Small intestine (tissue), 7 donors: ENCODE data around the gene TTYH1. TPM values are rescaled to one million over a fixed set of nuclear protein-coding genes. Genes with fewer than 3 reads are reported as not detected.

Experiments
- DNase-seq, 2 donors: peaks; one replicate each; pipeline versions ENCODE4 v3.0.0 to v3.0.0-alpha.2; 2013
- FAIRE-seq: peaks from 2 replicates; lab custom pipeline; 2012; peaks lifted over from hg19 to GRCh38; lab: Jason Lieb, UNC
- H3K27ac ChIP-seq, 3 donors: one replicate each; pipeline ENCODE4 v1.5.1; 2013; ENCODE audit warnings: low read length in 2 of 3, mild to moderate bottlenecking in 2 of 3, control low read depth in 1 of 3, inconsistent platforms in 1 of 3, low read depth in 1 of 3, moderate library complexity in 1 of 3
- H3K27me3 ChIP-seq, 3 donors: one replicate each; pipeline ENCODE4 v1.6.1; 2013; ENCODE audit warnings: low read length in 3 of 3, inconsistent platforms in 1 of 3; ENCODE audit not compliant: control insufficient read depth in 3 of 3, insufficient read depth in 3 of 3
- H3K36me3 ChIP-seq, 3 donors: one replicate each; pipeline ENCODE4 v1.6.1; 2013; ENCODE audit warnings: low read length in 3 of 3, inconsistent platforms in 1 of 3, low read depth in 1 of 3, mild to moderate bottlenecking in 1 of 3, moderate library complexity in 1 of 3; ENCODE audit not compliant: control insufficient read depth in 3 of 3, insufficient read depth in 2 of 3
- H3K4me1 ChIP-seq, 3 donors: one replicate each; pipeline ENCODE4 v1.6.1; 2013; ENCODE audit warnings: low read length in 2 of 3, inconsistent platforms in 1 of 3, low read depth in 1 of 3, mild to moderate bottlenecking in 1 of 3, moderate library complexity in 1 of 3; ENCODE audit not compliant: control insufficient read depth in 3 of 3, insufficient read depth in 2 of 3
- H3K4me3 ChIP-seq, 3 donors: one replicate each; pipeline ENCODE4 v1.5.1; 2013; ENCODE audit warnings: low read length in 3 of 3, control low read depth in 1 of 3, inconsistent platforms in 1 of 3, low read depth in 1 of 3, mild to moderate bottlenecking in 1 of 3, moderate library complexity in 1 of 3
- H3K9me3 ChIP-seq, 2 donors: one replicate each; pipeline ENCODE4 v1.6.1; 2013; ENCODE audit warnings: low read depth in 1 of 2, low read length in 1 of 2; ENCODE audit not compliant: control insufficient read depth in 2 of 2, insufficient read depth in 1 of 2
- WGBS, 3 donors: extraction: QIAGEN DNeasy Blood & Tissue Kit; methylation state at CpG; one replicate each; pipeline ENCODE4 v1.1.7; 2013; 5-methylcytosine and 5-hydroxymethylcytosine counted together
- polyA plus RNA-seq, 4 donors: library from polyadenylated mRNA; stranded (reverse) in 3 of 4; unstranded in 1 of 4; fragments of 200-250 nt in 3 of 4; fragments of 120-200 nt in 1 of 4; gene quantifications; one replicate each; pipeline versions ENCODE4 v1.2.1 to v1.2.3, GENCODE V29; 2013
- donor health status: healthy with polysubstance abuse.
- donor health status: control.
- donor health status: control.
- donor health status: Bipolar disorder and iron deficiency.
- donor health status: healthy.

Gene TTYH1
- polyA plus RNA-seq, 4 donors, result 1.5 to 10.1 TPM; not detected in 2

- 92 to 94% (median 93%) methylated on average over 31 to 33 of the region's 33 CpGs for WGBS, 3 donors
- Histone ChIP-seq H3K36me3 (peaks cover 32 to 93% (median 74%) of the 10 kb centered on the region in 3 donors), H3K4me1 (peaks cover 0 to 9% (median 3%) of the 10 kb centered on the region in 3 donors), H3K27ac (no peak overlapping the region), H3K27me3 (no peaks in the 10 kb centered on the region), H3K9me3 (no peaks in the 10 kb centered on the region), H3K4me3 (no peak overlapping the region)
- FAIRE-seq, result no peak
- DNase-seq, result no peak
These were observed 39.8 kb downstream of the TTYH1 start for GRCh38 chr19:54454781-54455675.

- H3K36me3 ChIP-seq, result peaks cover 36 to 96% (median 77%) of the 10 kb centered on the region in 3 donors
- H3K27ac ChIP-seq, result no peak overlapping the region
- H3K4me3 ChIP-seq, result no peak overlapping the region
- H3K9me3 ChIP-seq, result no peaks in the 10 kb centered on the region
- H3K4me1 ChIP-seq, result peaks cover 0 to 7% (median under 1%) of the 10 kb centered on the region in 3 donors
- DNase-seq (no peak), FAIRE-seq (no peak)
- H3K27me3 ChIP-seq, result no peaks in the 10 kb centered on the region
- 90 to 95% (median 93%) methylated on average over 35 to 40 of the region's 40 CpGs for WGBS, 3 donors
These were observed 40.6 kb downstream of the TTYH1 start for GRCh38 chr19:54455786-54456422.

DNA sequence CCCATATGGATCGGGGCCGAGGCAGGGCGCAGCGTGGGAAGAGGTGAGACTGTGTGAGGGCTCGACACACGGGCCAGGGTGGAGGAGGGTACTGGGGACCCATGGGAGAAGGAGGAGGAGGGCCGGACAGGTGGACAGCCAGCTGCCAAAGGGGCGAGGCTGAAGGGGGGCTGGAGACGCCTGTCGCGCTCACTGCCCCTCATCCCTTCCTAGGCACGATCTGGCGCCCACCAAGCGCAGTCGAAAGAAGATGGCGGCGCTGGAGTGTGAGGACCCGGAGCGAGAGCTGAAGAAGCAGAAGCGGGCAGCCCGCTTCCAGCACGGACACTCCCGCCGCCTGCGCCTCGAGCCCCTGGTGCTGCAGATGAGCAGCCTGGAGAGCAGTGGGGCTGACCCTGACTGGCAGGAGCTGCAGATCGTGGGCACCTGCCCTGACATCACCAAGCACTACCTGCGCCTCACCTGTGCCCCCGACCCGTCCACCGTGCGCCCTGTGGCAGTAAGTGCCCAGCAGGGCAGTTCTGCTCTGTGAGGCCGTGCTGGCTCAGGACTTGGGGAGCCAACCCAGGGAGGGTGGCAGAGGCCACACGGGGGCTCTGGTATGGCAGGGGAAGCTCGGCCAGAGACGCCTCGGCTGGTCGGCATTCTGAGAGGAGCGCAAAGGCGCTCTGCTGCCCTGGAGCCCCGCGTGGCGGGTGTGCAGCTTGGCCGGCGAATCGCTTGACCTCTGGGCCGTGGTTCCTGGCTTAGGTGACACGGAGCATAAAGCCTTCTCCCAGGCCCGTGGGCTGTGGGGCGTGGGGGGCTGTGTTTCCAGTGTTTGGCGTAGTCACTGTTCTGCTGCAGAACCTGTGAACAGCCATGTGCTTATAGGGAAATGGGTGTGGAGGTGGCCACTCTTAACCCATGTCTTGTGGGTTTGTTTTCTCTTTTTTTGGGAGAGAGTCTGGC, 41.4 kb downstream of the TTYH1 start:
- Histone ChIP-seq H3K9me3 (no peaks in the 10 kb centered on the region), H3K4me3 (no peak overlapping the region), H3K27me3 (no peaks in the 10 kb centered on the region), H3K36me3 (peaks cover 36 to 98% (median 77%) of the 10 kb centered on the region in 3 donors), H3K4me1 (peaks cover 0 to under 1% (median 0%) of the 10 kb centered on the region in 3 donors), H3K27ac (no peak overlapping the region)
- FAIRE-seq, result no peak
- no peak for DNase-seq
- 91 to 94% (median 94%) methylated on average over 50 to 51 of the region's 51 CpGs for WGBS, 3 donors

GRCh38 chr19:54457773-54458647, 42.7 kb downstream of the TTYH1 start:
- peaks cover 0 to 12% (median 0%) of the 10 kb centered on the region in 3 donors for H3K4me1 ChIP-seq
- 92 to 95% (median 92%) methylated on average over 42 of the region's 42 CpGs for WGBS, 3 donors

DNA sequence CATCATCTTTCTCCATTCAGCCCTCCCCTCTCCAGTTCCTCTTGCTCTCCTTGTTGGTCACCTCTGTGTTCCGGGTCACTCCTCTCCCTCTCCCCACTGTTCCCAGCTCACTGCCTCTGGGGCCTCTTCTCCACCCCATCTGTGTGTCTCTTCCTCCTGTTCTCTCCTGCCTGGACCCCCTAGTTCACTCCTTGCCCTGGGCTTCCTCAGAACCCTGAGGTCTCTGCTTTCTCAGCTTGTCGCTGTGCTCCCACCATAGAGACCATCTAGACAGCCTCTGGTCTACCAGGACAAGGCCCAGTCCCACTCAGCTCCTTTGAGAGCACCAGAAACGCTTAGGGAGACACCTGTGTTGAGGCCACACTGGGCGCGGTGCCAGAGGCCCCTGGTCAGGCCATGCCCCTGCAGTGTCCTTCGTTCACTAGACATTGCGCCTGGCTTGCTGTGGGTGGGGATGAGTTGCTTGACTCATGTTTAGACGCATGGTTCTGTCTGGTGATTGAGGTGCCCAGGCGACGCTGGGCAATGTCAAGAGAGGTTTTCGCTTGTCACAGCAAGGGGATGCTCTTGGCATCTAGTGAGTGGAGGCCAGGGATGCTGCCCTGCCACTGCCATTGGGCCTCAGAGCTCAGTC, 43.5 kb downstream of the TTYH1 start:
- H3K4me1 ChIP-seq, result peaks cover 0 to 12% (median 0%) of the 10 kb centered on the region in 3 donors
- no peak overlapping the region for H3K27ac ChIP-seq
- no peak overlapping the region for H3K4me3 ChIP-seq
- no peaks in the 10 kb centered on the region for H3K27me3 ChIP-seq
- H3K9me3 ChIP-seq, result no peaks in the 10 kb centered on the region
- FAIRE-seq (no peak), DNase-seq (no peak)
- H3K36me3 ChIP-seq, result peaks cover 19 to 91% (median 58%) of the 10 kb centered on the region in 3 donors
- 82 to 89% (median 87%) methylated on average over 11 of the region's 11 CpGs for WGBS, 3 donors

More at GRCh38 chr19:54457773-54458647, 42.7 kb downstream of the TTYH1 start:
- Histone ChIP-seq H3K27me3 (no peaks in the 10 kb centered on the region), H3K36me3 (peaks cover 24 to 97% (median 64%) of the 10 kb centered on the region in 3 donors), H3K9me3 (no peaks in the 10 kb centered on the region), H3K4me3 (no peak overlapping the region), H3K27ac (no peak overlapping the region)
- no peak for DNase-seq
- no peak for FAIRE-seq

- peak overlapping the region in 1 of 3 donors; percentile 18 for H3K27ac ChIP-seq
These were observed 44.3 kb downstream of the TTYH1 start for GRCh38 chr19:54459282-54460229.

More at GRCh38 chr19:54459282-54460229, 44.3 kb downstream of the TTYH1 start:
- peaks cover 0 to 20% (median 0%) of the 10 kb centered on the region in 3 donors for H3K4me1 ChIP-seq
- no peaks in the 10 kb centered on the region for H3K9me3 ChIP-seq
- no peak overlapping the region for H3K4me3 ChIP-seq
- DNase-seq (no peak), FAIRE-seq (no peak)
- no peaks in the 10 kb centered on the region for H3K27me3 ChIP-seq
- peaks cover 12 to 83% (median 50%) of the 10 kb centered on the region in 3 donors for H3K36me3 ChIP-seq
- WGBS, 3 donors, result 66 to 75% (median 69%) methylated on average over 16 of the region's 16 CpGs
